NCI-H2029 (cell line): ENCODE measurements around the gene MRC1.
"Not testable (repeated sequence)": the region's sequence is repeated elsewhere in the genome, so short reads cannot be mapped to it uniquely, and the experiment has no call there.

ENCODE experiments used
- DNase-seq: peaks from one replicate; lab custom pipeline; 2025; lab: John Stamatoyannopoulos, UW

Gene MRC1

DNA sequence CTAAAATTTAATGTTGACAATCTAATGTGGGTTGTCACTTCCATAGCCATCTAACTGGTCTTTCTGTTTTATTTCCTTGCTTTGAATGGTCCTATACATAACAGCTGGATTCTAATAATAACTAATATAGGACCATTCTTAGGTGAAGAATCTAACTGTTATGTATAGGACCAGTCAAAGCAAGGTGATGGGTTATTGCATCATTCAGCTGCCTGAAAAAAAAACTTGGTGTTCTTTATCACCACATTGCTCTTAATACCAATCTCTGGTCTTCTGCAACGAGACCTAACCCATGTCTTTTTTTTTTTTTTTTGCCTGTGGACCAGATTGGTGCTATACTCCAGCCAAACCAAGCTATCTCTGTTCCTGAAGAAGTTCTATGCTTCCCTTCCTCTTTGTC, 96.9 kb downstream of the MRC1 start:
- no peak for DNase-seq

DNA sequence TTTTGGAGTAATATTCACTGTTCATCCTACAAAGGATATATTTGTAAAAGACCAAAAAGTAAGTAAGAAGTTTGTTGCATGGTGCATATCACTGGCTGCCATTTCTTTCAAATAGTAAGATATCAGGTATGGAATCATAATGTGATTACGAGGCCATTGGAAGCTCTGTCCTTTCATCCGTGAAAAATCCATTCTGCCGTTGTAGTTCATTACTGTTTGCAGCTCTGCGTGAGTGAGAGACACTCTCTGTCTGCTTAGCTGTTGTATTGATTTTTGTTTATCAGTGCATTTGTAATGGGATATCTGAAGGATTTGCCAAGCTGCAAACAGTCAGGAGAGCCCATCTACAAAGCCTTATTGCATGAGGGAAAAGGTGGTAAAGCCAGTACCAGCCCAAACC, 98.5 kb downstream of the MRC1 start:
- DNase-seq = no peak

DNA sequence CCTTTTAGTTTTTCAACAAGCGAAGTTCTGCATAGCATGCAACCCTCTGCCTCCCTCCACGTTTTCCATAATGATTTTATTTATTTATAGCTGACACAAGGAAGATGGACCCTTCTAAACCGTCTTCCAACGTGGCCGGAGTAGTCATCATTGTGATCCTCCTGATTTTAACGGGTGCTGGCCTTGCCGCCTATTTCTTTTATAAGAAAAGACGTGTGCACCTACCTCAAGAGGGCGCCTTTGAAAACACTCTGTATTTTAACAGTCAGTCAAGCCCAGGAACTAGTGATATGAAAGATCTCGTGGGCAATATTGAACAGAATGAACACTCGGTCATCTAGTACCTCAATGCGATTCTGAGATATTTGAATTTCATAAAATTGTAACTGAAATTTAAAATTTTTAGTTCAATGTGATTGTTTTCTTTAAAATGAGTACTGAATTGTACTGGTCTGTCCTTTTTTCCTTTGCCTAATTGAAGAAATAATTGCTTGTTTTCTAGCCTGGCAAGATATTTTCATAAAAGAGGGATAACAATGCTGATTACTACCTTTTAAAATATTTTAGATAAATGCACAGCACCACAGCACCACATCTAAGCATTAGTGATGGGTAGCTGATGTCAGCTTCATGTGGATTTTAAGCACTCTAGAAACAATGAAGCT, 101.1 kb downstream of the MRC1 start:
- no peak for DNase-seq

DNA sequence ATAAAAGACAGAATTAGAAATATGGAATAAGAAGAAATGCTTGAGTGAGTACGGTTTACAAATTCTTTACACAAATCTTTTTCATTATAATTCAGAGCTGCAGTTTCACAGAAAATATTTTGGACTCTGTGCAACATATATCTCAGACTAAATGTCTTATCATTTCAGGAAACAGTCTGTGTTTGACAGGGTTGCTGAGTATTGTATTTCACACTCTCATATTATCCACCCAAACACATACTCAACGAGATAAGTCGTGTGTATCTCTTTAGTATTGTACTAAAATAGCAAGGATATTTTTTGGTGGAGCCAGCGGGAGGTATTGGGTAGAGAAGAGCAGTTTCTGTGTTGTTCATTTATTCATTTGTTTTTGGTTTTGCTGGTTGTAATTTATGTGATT, 103.6 kb downstream of the MRC1 start:
- no peak for DNase-seq

DNA sequence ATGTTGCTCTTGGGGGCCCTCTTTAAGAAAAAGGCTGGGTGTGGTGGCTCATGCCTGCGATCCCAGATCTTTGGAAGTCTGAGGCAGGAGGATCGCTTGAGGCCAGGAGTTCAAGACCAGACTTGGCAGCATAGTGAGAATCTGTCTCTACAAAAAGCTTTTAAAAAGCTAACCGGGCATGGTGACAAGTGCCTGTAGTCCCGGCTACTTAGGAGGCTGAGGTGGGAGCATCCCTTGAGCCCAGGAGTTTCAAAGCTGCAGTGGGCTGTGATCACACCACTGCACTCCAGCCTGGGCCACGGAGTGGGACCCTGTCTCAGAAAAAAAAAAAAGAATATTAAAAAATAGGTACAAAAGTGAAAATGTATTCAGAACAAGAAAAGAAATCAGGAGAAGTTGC, 104.5 kb downstream of the MRC1 start:
- DNase-seq = no peak

DNA sequence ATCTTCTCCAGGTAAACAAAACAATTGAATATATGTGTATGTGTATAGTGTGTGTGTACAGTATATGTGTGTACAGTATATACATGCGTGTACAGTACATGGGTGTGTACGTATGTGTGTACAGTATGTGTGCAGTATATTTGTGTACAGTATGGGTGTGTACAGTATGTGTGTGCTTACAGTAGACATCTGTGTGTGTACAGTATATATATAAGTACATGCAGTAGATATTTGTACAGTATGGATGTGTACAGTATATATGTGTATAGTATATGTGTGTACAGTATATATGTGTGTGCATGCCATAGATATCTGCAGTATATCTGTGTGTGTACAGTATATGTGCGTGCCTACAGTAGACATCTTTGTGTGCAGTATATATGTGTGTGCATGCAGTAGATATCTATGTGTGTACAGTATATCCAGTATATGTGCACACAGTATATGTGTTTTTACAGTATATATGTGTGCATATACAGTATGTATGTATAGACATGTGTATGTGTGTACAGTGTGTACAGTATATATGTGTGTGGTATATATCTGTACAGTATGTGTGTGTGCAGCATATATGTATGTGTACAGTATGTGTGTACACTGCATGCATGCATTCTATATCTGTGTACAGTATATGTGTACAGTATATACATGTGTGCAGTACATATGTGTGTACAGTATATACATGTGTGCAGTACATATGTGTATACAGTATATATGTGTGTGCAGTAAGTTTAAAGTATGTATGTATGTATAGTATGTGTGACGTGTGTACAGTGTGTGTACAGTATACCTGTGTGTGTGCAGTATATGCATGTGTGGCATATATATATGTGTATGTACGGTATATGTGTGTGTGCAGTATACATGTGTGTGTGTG, 105.3 kb downstream of the MRC1 start:
- DNase-seq = no peak

DNA sequence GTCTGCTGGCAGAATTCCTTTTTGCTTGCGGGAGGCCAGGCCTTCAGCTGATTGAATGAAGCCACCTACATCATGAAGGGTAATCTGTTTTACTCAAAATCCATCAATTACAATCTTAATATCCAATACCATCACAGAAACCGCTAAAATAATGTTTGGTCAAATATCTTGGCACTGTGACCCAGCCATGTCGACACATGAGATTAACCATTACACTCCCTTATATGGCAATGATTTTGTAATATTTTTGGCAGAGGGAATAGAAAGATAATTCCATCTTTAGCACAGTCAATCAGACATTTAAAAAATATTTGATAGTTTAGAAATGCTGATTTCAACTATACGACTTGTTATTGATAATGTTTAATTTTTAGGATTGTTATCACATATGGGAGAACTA, 106.0 kb downstream of the MRC1 start:
- no peak for DNase-seq

DNA sequence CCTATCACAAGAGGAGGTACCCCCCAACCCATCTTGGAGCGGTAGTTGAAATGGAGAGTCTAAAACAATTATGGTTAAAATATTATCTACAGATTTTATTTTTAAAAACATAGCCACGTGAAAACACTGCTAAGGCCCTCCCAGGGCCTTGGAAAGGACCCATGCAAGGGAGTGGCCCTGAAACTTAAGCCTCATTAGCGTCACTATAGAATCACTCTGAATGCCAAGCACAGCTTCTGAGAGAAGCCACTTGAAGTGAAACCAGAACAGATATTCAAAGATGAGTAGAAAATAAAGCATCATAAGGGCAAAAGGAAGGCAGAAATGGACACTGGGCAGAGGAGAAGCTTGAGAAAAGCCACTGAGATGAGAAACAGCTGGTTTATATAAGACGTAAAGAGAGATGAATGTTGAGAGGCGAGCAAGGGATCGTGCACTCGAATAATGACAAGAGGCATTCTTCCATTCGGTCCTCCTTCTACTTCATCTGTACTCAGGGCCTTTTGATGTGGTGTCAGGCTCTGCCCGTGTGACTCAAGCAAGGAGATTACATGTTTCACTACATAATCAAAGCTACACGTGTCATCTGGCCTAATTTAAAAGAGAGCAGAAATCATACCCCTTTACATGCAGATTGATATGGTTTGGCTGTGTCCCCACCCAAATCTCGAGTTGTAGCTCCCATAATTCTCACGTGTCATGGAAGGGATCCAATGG, 109.2 kb downstream of the MRC1 start:
- DNase-seq = no peak

DNA sequence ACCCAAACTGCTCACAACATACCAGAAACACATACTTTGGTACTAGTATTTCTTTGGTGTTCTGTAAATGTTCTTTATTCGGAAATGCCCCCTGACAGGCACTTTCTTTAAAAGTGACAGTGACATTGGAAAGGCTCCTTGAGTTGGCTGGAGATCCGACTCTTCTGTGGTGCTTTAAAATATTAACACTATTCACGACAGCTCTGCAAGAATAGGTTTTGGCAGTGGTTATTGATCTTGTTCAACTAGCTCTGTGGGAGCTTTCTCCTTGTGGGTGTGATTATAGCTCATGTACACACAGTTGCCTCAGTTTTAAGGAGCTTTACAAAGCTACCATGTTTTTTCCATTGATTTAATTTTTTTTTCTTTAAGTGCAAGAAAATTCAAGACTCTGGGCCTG, 112.2 kb downstream of the MRC1 start:
- DNase-seq = no peak

DNA sequence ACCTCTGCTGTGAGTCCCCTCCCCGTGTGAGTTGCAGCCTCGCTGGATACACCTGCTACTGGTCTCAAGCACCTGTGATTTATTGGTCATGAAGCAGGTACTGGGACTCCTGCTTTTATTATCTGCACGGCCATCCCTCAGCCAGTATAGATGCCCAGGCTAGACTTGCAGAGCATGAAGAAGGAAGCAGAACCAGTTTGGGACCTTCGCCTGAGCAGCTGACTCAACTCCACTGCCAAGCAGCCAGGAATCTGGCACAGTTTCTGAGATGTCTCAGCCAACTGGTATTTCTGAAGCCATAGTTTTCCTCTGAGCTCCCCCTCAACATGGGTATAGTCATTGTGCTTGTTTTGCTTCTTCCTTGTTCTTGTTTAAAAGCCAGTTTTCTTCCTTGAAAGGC, 114.6 kb downstream of the MRC1 start:
- no peak for DNase-seq

DNA sequence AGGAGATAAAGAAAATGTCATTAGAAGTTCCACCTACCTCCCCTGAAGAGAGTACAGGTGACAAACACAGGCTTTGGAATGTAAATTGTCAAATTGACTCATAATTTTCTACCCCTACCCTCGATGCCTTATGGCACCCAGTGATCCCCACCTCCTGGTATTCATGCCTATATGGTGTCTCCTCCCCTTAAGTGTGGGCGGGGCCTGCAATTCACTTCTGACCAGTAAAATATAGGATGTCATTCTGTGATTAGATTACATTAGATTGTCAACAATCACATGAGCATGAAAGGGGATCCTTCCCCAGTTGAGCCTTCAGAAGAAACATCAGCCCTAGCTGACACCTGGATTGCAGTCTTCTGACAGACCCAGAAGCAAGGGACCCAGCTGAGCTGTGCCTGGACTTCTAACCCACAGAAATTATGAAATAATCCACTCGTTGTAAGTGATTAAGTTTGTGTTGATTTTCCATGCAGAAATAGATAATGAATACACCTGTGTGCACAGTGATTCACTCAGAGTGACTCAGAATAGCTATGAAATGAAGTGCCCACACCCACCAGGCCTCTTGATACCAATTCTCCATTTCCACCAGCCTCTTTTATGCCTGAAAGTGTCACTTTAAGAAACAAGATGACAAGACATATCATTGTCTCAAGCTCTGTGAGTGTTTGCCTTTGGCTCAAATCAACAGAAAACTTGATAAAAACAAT, 134.0 kb downstream of the MRC1 start:
- DNase-seq = no peak

DNA sequence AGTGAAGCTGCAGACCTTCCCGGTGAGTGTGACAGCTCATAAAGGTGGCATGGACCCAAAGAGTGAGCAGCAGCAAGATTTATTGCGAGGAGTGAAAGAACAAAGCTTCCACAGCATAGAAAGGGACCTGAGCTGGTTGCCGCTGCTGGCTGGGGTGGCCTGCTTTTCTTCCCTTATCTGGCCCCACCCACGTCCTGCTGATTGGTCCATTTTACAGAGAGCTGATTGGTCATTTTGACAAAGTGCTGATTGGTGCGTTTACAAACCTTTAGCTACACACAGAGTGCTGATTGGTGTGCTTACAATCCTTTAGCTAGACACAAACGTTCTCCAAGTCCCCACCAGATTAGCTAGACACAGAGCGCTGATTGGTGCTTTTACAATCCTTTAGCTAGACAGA, 141.1 kb downstream of the MRC1 start:
- DNase-seq = not testable (repeated sequence)

DNA sequence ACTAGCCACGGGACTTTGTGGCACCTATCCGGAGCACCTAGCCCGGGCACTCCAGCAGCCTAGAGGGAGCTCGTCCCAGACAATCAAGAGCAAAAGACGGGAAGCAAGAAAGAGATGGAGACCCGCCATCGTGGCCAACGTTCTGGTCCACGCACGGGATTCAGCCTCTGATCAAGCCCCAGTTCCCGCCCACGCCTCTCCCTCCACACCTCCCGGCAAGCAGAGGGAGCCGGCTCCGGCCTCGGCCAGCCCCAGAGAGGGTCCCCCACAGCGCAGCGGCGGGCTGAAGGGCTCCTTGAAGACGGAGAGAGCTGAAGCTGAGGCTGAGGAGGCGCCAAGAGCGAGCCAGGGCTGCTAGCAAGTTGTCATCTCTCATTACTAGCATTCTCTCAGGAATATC, 141.6 kb downstream of the MRC1 start:
- DNase-seq = no peak

DNA sequence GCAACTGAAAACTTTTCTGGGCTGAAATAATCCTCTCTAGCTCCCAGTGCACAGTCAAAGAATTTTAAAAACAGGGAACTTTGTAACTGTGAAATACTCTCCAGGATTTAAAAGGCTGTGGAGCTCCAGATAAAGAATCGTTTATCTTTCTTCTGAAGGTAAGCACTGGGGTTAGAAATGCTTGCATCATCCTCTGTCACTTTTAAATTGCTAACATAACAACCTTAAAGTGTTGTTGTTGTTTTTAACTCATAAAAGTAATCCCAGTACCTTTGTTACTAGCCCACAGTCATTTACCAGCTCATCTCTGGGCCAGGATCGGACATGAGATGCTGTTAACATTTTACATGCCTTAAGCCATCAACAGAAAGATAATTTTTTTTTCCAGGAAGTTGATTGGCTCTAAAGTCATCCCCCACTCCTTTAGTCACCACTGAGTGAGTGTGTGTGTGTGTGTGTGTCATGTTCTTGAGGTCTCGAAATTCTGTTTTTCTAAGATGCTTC, 142.8 kb downstream of the MRC1 start, which contains the start of gene SLC39A12:
SLC39A12 (plus strand) TSS at position 51 of the 504 bp plus-strand sequence. CDS start 1,359 bp downstream, outside the sequence.
- DNase-seq = no peak

DNA sequence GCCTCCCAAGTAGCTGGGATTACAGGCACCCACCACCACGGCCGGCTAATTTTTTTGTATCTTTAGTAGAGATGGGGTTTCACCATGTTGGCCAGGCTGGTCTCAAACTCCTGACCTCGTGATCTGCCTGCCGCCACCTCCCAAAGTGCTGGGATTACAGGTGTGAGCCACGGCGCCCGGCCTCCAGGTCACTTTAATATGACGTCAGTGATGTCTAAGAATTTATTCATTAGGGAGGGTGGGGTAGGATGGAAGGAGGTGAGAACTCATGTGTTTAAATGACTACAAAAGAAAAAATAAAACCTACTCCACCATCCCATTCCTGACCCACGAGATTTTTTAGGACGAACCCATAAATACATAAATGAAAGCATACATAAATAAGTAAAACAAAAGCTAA, 145.2 kb downstream of the MRC1 start:
- DNase-seq = not testable (repeated sequence)

DNA sequence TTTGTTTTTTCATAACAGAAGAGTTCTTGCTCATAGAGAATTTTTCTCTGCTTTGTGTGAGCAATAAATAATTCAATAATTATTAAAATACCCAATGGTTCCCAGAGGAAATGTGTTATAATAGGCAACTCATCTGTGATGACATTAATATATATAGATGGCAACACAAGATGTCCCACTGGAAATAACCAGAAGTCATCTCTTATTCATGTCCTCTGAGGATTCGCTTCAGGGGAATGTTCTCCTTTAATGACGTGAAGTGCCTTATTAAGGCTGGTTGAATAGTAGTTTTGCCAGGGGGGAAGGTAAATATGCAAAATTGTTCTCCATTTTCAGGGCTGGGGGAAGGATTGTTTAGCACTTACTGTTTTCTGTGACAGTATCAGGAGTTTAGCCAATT, 145.7 kb downstream of the MRC1 start:
- no peak for DNase-seq

DNA sequence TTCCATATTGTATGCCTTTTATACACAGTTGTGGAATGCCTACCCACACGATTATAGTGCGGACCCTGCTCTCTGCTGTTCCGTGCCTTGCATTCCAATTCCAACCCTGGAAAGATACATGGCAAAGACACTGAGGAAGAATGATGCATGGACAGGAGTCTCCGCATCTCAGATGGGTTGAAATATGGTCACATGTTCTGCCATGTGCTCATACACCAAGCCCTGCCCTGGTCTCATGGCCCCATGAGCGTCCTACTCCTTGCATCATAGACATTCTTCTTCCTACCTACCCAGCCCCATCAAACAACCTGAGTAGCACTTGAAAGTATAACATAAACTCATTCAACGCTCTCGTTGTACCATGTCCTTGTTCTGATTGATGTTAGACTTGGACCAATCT, 148.9 kb downstream of the MRC1 start:
- DNase-seq = no peak

DNA sequence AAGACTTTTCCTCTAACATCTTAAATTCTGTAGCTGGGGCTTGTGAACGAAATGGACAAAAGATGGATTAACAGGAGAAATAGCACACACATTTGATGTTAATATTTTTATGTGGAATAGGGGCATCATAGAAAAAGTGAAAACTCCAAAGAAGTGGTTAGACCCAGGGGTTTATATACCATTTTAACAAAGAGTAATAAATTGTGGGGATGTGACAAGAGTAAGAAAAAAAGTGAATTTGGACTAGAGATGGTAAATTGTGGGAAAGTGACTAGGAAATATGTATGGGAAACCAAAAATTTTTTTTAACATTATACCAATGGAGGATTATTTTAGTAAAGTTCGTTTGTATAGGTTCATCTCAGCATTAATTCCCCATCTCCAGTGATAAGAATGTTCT, 150.7 kb downstream of the MRC1 start:
- no peak for DNase-seq
